HG02840 (cell line): ENCODE results near the gene SH3BP4.

Experiments used
- ATAC-seq: cut with Tn5 transposase; IDR thresholded peaks from one replicate; pipeline ENCODE4 v1.9.1; 2021; ENCODE audit warnings: mild to moderate bottlenecking, moderate library complexity, moderate number of reproducible peaks; ENCODE audit not compliant: unreplicated experiment, low FRiP score

SH3BP4 gene

DNA sequence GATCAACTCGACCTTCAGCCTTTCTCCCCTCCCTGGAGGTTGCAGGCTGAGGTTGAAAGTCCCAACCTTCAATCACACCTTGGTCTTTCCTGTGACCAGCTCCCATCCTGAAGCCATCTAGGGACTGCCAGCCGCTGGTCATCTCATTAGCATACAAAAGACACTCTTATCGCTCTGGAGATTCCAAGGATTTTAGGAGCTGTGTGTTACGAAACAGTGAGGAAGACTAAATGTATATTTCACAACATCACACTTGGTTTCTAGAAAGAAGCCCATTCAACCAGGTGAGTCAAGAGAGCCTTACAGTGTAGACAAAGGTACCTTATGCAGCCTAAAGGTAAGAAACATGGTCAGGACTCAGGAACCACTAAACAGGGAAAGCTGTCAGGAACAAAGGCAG is 126.4 kb downstream of the SH3BP4 start:
- no peak for ATAC-seq

DNA sequence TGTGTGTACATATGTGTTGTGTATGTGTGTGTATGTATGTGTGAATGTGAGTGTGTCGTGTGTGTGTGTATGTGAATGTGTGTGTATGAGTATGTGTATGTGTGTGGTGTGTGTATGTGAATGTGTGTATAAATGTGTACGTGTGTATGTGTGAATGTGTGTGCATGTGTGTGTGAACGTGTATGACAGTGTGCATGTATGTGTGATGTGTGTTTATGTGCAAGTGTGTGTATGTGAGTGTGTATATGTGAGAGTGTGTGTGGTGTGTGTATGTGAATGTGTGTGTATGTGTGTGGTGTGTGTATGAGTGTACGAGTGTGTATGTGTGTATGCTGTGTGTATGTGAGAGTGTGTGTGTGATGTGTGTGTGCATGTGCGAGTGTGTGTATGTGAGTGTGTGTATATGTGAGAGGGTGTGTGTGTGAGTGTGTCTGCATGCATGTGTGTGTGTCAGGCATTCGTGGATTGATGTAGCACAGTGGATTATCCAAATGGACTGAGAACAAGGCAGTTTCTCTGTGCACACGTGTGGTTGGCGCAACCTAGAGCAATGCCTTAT is 127.2 kb downstream of the SH3BP4 start:
- no peak for ATAC-seq

DNA sequence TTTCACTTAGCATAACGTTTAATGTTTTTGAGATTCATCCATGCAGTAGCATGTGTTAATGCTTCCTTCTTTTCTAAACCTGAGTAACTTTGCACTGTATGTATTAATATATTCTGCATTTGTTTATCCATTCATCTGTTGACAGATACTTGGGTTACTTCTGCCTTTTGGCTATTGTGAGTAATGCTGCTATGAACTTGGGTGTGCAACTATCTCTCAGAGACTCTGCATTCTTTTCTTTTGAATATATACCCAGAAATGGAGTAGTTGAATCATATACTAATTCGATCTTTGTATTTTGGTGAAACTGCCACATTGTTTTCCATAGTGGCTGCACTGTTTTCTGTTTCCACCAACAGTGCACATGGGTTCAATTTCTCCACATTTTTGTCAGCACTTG is 128.3 kb downstream of the SH3BP4 start:
- ATAC-seq: no peak

DNA sequence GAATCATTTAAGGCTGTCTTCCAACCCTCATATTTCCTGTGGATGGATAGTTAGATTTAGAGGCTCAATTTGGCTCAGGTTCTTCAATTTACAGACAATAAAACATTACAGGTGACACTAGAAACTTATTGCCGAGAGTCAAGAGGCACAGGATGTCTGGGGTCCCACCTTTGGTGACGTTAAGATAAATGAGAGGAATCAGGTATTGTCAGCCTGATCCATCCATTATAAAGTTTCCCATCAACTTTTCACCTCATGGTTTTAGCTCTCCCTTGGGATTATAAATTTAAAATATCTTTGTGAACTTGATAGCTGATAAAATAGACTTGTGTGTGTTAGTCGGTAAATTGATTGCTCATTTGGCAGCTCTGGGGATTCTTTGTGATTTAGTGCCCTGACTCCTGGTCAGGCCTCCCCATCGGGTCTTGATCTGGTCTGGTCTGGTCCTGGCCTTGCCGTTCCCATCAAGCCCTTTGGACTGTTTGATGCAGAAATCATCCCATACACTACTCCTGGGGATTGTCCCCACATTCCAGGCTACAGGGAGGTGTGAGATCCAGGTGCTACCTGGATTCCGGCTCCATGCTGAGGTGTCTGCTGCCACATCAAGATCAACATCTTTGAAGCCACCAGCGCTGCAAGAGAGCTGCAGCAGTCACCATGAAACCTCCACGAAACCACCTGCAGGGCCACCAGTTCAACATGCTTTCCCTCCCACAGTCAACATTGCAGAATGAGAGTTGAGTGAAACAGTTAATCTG is 130.9 kb downstream of the SH3BP4 start:
- ATAC-seq: no peak

DNA sequence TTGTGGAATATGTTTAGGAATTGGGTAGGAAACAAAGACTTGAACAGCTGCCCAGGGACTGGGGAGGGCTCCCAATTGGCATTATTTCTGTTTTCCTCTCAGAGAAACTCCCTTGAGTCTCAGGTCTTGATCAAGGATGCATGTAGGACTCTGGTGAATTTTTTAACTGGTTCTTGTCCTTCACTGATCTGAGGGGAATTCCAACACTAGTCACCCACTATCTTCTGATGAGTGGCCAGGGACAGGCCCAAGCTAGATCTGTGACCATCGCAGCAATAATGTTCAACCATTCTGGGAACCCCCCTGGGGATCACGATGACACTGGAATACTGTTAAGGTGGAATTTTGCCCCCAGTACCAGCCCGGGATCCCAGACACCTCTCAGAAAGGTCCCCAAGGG is 132.0 kb downstream of the SH3BP4 start:
- ATAC-seq: no peak

- no peak for ATAC-seq
These were observed 132.6 kb downstream of the SH3BP4 start for GRCh38 chr2:235084424-235084823.

DNA sequence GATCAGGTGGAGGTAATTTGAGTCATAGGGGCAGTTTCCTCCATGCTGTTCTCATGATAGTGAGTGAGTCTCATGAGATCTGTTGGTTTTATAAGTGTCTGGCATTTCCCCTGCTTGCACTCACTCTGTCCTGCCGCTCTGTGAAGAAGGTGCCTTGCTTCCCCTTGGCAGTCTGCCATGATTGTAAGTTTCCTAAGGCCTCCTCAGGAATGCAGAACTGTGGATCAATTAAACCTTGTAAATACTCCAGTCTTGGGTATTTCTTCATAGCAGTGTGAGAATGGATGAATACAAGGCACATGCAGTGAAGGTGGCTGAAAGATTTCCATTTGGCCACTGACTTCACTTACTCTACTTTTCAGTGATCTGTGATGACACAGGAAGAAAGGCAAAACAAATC is 133.7 kb downstream of the SH3BP4 start:
- no peak for ATAC-seq

- ATAC-seq: no peak
These were observed 134.8 kb downstream of the SH3BP4 start for GRCh38 chr2:235086481-235087184.

DNA sequence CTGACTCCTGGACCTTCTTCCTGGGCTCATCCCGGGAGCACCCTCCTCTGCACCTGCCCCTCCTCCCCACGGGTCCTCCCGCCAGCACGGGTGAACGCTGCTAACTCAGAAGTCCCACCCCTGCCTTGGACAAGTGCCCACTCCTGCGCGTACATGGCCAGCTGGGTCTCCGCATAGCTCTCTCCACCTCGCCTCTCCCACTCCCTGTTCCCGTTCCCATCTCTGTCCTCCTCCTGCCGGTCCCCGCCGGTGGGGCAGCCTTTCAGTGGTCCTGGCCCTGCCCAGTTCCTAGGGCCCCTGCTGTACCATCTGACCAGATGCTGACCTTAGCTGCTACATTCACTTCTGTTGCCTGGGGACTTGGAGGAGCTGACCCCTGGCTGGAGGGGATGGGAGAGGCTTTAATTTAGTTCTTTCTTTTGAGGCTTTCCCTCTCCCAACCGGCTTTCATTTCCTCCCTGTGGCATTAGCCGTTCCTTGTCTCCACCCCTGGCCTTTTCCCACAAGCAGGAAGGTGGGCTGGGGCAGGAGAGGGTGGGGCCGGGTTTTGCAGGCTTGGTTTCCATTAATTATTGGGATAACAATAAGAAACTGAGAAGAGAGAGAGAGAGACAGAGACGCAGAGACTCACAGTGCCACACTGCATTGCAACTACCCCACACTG is 136.1 kb downstream of the SH3BP4 start:
- no peak for ATAC-seq

DNA sequence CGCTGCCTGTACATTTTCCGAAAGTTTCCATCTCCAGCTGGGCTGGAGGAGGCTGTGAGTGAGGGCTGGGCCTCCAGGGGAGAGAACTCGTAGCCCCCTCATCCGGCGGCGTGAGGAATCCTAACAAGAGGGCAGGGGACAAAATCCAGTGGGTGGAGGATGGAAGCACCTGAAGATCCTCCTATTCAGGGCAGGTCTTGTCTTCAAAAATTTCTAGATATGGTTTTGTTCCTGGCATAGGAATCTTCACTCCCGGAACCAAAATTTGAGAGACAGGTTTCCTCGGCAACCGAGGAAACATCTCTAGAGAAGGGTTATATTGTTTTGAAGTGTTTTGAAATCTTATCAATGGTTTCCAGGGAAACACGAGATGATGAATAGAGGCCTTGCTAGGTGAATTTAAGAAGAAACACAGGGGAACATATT is 136.7 kb downstream of the SH3BP4 start:
- no peak for ATAC-seq

DNA sequence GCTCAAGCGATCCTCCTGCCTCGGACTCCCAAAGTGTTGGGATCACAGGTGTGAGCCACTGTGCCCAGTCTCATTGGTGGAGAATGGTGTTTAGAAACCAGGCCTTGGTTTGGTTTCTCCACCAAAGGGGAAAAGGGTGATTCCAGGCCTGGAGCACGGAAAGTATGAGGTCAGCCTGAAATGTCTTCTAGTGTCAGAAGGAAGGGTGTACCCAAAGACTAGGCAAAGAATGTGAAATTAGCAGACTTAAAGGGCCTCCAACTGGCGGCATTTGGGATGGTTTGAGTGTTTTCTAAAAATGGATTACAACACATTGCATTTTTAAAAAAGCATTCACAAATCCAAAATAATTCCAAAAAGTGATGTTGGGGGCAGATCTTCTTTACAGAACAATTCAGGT is 139.6 kb downstream of the SH3BP4 start:
- ATAC-seq: no peak

GRCh38 chr2:235091983-235092382 is 140.2 kb downstream of the SH3BP4 start:
- no peak for ATAC-seq

DNA sequence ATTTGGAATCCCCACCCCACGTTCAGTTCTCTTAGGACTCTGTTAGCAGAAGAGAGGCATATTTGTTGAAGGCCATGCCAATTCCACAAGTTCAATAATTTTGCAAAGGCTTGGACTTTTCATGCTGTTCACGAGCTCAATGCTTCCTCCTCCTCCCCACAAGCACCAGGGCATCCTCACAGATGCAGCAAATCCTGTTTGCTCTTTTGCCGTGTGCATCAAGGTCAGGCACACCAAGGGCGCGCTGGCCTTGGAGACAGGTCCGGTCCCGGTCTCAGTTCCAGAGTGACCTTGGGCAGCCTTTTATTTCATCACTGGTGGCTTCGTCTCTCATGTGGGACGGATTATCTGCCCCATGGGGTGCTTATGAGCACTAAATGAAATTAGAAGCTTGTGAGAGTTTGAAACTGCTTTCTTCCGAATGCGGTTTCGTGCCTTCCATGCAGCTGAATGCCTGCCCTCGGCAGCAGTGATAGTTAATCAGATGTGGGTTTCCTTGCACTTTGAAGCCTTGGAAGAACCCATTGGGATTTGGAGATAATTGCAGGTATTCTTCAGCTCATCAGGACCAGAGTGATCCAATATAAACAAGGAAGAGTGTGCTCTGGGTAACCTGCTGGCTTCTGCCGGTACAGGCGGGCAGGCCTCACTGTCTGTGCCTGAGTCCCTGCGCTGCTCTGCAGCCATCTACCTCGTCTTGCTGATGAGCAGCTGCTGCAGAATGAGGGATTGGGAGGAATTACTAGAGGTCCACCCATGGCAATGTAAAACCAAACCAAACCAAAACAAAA is 140.8 kb downstream of the SH3BP4 start:
- no peak for ATAC-seq

- ATAC-seq: no peak
These were observed 142.6 kb downstream of the SH3BP4 start for GRCh38 chr2:235094457-235094856.

- no peak for ATAC-seq
These were observed 143.8 kb downstream of the SH3BP4 start for GRCh38 chr2:235095569-235095968.

- ATAC-seq: no peak
These were observed 144.6 kb downstream of the SH3BP4 start for GRCh38 chr2:235096447-235096846.

DNA sequence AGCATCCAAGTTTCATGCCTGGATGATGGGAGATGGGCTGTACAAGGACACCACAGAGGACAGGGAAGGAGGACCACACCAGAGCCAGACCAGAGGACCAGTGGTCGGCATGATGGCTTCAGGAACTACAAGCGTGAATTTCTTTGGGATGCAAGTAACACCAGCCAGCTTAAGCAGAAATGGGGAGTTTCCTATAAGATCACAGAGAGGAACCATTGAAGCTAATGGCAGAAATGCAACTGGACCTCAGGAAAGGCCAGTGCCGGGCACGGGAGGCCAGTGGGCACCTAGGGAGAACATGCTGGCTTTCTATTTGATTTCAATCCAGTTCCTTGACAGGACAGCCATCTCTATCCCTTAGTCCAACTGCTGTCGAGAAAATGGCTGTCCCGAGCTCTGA is 145.4 kb downstream of the SH3BP4 start:
- ATAC-seq: no peak

- ATAC-seq: no peak
These were observed 146.5 kb downstream of the SH3BP4 start for GRCh38 chr2:235098269-235098668.

DNA sequence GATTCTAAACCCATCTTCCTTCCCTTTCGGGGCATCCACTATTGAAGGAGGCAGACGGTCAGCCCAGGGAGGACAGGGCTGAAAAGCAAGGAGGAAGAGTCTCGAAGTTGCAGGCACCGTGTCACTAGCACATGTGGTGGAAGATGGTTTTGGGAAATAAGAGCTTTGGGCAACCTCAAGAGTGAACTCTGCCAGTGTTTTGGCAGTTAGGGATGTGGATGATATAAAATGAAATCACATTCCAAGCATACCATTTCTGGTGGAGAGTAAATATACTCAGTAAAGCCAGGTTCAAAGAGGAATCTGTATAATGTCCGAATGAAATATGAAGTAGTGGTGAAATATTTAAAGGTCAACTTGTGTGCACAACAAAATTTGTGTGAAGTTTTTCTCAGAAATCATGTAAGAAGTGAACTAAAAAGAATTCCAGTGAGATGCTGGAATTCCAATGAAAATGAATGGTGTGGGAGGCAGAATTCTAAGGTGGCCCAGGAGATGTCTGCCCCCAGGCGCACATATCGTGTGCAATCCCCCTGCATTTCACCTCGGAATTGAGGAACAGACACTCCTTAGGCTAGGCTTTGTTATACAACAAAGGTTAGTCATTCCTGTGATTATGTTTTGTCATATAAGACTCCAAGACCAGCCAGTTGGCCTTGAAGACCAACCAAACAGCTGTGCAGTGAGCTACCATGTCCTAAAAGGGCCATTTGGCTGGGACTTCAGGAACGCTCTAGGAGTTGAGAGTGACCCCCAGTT is 147.1 kb downstream of the SH3BP4 start:
- no peak for ATAC-seq

GRCh38 chr2:235102896-235103295 is 151.1 kb downstream of the SH3BP4 start:
- no peak for ATAC-seq
